ENCODE measurements around the gene ZP1.

Gene ZP1

DNA sequence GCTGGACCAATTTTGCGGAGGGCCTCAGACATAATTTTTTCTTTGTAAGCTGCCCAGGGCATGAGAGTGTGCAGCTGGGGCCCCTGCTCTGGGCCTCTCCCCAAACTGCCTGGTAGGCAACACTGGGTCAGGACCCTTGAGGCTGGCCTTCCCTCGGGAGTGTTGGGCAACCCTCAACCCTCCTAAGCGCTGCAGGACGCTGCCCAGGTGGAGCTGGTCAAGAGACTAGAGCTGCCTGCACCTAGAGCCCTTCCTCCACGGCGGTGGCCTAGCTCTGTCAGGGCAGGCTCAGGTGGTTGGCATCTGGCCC, 56.4 kb downstream of the ZP1 start:
- ChIA-PET POLR2A (interaction anchor here (1.2 to 1.7 kb wide), 2 partner anchors 9 to 18 kb away, joined by 4 to 22 read pairs; partner anchors contain the start of genes PRPF19 and TMEM109), CTCF (interaction anchor here (1.2 kb wide), 1 partner anchor 93 kb away, joined by 3 read pairs; no protein-coding TSS in a partner anchor)
- no peak for TF ChIP-seq SP7 (tag by site-specific recombination; IDR thresholded peaks at IDR 0.05)
- TF ChIP-seq ZFP69B (tag by site-specific recombination; IDR thresholded peaks at IDR 0.05) = no peak
- no peak for TF ChIP-seq ZNF629 (tag by site-specific recombination; IDR thresholded peaks at IDR 0.05)
- TF ChIP-seq KLF7 (tag by site-specific recombination; IDR thresholded peaks at IDR 0.05; ENCODE audit: borderline replicate concordance) = no peak
- TF ChIP-seq, protein P1, sequence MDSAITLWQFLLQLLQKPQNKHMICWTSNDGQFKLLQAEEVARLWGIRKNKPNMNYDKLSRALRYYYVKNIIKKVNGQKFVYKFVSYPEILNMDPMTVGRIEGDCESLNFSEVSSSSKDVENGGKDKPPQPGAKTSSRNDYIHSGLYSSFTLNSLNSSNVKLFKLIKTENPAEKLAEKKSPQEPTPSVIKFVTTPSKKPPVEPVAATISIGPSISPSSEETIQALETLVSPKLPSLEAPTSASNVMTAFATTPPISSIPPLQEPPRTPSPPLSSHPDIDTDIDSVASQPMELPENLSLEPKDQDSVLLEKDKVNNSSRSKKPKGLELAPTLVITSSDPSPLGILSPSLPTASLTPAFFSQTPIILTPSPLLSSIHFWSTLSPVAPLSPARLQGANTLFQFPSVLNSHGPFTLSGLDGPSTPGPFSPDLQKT (IDR thresholded peaks at IDR 0.05; ENCODE audit: borderline replicate concordance, low read depth, low read length) = no peak
- TF ChIP-seq, protein P2, sequence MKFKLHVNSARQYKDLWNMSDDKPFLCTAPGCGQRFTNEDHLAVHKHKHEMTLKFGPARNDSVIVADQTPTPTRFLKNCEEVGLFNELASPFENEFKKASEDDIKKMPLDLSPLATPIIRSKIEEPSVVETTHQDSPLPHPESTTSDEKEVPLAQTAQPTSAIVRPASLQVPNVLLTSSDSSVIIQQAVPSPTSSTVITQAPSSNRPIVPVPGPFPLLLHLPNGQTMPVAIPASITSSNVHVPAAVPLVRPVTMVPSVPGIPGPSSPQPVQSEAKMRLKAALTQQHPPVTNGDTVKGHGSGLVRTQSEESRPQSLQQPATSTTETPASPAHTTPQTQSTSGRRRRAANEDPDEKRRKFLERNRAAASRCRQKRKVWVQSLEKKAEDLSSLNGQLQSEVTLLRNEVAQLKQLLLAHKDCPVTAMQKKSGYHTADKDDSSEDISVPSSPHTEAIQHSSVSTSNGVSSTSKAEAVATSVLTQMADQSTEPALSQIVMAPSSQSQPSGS (tag by site-specific recombination; IDR thresholded peaks at IDR 0.05; ENCODE audit: low read depth) = no peak
- TF ChIP-seq, protein P3, sequence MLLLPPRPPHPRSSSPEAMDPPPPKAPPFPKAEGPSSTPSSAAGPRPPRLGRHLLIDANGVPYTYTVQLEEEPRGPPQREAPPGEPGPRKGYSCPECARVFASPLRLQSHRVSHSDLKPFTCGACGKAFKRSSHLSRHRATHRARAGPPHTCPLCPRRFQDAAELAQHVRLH (tag by site-specific recombination; IDR thresholded peaks at IDR 0.05) = no peak
- no peak overlapping the region for H3K27ac ChIP-seq (ENCODE audit: extremely low read depth, low read depth, low read length)
- peak overlapping the region; percentile 5; the same call in 1 of the 2 replicates for H3K4me3 ChIP-seq (ENCODE audit: low read depth, low read length)
- H3K9me3 ChIP-seq (ENCODE audit: control insufficient read depth, insufficient read depth, low read depth, low read length) = no peaks in the 10 kb centered on the region
- peaks cover 0 to 71% of the 10 kb centered on the region in 2 experiments; a peak in 1 of 3 replicates for H3K36me3 ChIP-seq (ENCODE audit: control insufficient read depth in 2 of 2, insufficient read depth in 1 of 2, low read length in 2 of 2)
- H3K4me1 ChIP-seq (ENCODE audit: control insufficient read depth, insufficient read depth, low read length) = no peaks in the 10 kb centered on the region

DNA sequence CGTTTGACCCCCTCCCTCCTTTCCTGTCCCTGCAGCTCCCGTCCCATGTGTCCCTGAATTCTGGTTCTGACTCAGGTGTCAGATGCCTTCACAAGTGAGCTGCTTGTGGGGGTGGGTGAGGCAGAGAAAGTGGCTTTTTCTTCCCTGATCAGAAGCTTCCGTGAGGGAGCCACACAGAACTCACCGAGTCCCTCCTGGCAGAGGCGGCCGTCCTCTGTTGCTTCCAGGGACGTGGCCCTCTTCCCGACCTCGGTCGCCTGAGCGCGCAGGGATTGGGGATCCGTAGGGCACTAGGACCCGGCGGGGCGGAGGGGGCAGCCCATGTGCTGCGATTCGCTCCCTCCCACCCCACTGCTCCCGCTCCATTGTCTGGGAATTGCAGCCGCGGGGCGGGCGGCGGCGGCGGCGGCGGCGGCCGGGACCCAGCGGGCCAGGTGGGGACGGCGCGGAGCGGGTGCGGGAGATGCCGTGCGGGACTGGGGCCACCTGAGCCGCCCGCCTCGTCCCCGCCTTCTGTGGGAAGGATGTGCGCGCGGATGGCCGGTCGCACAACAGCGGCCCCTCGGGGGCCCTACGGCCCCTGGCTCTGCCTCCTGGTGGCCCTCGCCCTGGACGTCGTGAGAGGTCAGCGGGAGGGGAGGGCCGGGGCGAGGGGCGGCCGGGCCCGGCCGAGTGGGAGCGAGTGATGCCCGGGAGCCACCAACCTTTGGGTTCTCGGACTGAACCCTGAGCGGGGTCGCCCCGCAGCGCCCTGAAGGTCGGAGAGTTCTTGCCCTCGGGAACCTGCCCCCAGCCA, 57.0 kb downstream of the ZP1 start, which contains the start of gene TMEM132A:
Gene TMEM132A, plus strand, starts transcription at position 351 of the 796 bp plus-strand sequence. Its CDS starts 174 bp downstream, at position 525.
- H3K4me3 ChIP-seq (ENCODE audit: low read depth, low read length) = peak within 1 kb of the TSS; percentile 72
- no peaks in the 10 kb centered on the region for H3K4me1 ChIP-seq (ENCODE audit: control insufficient read depth, insufficient read depth, low read length)
- ChIA-PET POLR2A (interaction anchor here (1.2 to 1.7 kb wide), 2 partner anchors 10 to 18 kb away, joined by 4 to 22 read pairs; partner anchors contain the start of genes PRPF19 and TMEM109), CTCF (interaction anchor here (1.2 kb wide), 1 partner anchor 94 kb away, joined by 3 read pairs; no protein-coding TSS in a partner anchor)
- H3K27ac ChIP-seq (ENCODE audit: extremely low read depth, low read depth, low read length) = peak within 1 kb of the TSS; percentile 46; the same call in 1 of the 2 replicates
- H3K36me3 ChIP-seq (ENCODE audit: control insufficient read depth in 2 of 2, insufficient read depth in 1 of 2, low read length in 2 of 2) = peaks cover 0 to 72% of the 10 kb centered on the region in 2 experiments; a peak in 1 of 3 replicates
- H3K9me3 ChIP-seq (ENCODE audit: control insufficient read depth, insufficient read depth, low read depth, low read length) = no peaks in the 10 kb centered on the region
- 0 out of 2 replicates have a peak, but pooled peaks have one; percentile 19 for TF ChIP-seq ZNF2 (tag by site-specific recombination; IDR thresholded peaks at IDR 0.05)
- TF ChIP-seq ZNF335 (tag by site-specific recombination; conservative IDR thresholded peaks at IDR 0.05) = peak; percentile 60
- TF ChIP-seq, protein P4, sequence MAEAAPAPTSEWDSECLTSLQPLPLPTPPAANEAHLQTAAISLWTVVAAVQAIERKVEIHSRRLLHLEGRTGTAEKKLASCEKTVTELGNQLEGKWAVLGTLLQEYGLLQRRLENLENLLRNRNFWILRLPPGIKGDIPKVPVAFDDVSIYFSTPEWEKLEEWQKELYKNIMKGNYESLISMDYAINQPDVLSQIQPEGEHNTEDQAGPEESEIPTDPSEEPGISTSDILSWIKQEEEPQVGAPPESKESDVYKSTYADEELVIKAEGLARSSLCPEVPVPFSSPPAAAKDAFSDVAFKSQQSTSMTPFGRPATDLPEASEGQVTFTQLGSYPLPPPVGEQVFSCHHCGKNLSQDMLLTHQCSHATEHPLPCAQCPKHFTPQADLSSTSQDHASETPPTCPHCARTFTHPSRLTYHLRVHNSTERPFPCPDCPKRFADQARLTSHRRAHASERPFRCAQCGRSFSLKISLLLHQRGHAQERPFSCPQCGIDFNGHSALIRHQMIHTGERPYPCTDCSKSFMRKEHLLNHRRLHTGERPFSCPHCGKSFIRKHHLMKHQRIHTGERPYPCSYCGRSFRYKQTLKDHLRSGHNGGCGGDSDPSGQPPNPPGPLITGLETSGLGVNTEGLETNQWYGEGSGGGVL (tag by site-specific recombination; IDR thresholded peaks at IDR 0.05) = peak; percentile 89
- peak; percentile 30; the same call in 1 of the 2 replicates for TF ChIP-seq SP3 (tag by site-specific recombination; IDR thresholded peaks at IDR 0.05)
- 0 out of 2 replicates have a peak, but pooled peaks have one; percentile 17 for TF ChIP-seq GLIS1 (tag by site-specific recombination; IDR thresholded peaks at IDR 0.05)
- peak; percentile 64; the same call in 1 of the 2 replicates for TF ChIP-seq KLF8 (tag by site-specific recombination; IDR thresholded peaks at IDR 0.05)
- peak; percentile 53 for TF ChIP-seq ZXDB (tag by site-specific recombination; IDR thresholded peaks at IDR 0.05)
- TF ChIP-seq, protein P5, sequence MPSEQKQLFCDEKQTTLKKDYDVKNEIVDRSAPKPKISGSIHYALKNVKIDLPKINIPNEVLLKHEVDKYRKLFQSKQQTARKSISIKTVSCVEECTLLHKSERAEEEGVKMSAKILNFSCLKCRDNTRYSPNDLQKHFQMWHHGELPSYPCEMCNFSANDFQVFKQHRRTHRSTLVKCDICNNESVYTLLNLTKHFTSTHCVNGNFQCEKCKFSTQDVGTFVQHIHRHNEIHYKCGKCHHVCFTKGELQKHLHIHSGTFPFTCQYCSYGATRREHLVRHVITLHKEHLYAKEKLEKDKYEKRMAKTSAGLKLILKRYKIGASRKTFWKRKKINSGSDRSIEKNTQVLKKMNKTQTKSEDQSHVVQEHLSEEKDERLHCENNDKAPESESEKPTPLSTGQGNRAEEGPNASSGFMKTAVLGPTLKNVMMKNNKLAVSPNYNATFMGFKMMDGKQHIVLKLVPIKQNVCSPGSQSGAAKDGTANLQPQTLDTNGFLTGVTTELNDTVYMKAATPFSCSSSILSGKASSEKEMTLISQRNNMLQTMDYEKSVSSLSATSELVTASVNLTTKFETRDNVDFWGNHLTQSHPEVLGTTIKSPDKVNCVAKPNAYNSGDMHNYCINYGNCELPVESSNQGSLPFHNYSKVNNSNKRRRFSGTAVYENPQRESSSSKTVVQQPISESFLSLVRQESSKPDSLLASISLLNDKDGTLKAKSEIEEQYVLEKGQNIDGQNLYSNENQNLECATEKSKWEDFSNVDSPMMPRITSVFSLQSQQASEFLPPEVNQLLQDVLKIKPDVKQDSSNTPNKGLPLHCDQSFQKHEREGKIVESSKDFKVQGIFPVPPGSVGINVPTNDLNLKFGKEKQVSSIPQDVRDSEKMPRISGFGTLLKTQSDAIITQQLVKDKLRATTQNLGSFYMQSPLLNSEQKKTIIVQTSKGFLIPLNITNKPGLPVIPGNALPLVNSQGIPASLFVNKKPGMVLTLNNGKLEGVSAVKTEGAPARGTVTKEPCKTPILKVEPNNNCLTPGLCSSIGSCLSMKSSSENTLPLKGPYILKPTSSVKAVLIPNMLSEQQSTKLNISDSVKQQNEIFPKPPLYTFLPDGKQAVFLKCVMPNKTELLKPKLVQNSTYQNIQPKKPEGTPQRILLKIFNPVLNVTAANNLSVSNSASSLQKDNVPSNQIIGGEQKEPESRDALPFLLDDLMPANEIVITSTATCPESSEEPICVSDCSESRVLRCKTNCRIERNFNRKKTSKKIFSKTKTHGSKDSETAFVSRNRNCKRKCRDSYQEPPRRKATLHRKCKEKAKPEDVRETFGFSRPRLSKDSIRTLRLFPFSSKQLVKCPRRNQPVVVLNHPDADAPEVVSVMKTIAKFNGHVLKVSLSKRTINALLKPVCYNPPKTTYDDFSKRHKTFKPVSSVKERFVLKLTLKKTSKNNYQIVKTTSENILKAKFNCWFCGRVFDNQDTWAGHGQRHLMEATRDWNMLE (tag by site-specific recombination; conservative IDR thresholded peaks at IDR 0.05; ENCODE audit: low read depth) = no peak
- TF ChIP-seq GFI1B (tag by site-specific recombination; IDR thresholded peaks at IDR 0.05) = 0 out of 2 replicates have a peak, but pooled peaks have one; percentile 13
- peak; percentile 86 for TF ChIP-seq ZNF24 (tag by site-specific recombination; IDR thresholded peaks at IDR 0.05)
- TF ChIP-seq, protein P6, sequence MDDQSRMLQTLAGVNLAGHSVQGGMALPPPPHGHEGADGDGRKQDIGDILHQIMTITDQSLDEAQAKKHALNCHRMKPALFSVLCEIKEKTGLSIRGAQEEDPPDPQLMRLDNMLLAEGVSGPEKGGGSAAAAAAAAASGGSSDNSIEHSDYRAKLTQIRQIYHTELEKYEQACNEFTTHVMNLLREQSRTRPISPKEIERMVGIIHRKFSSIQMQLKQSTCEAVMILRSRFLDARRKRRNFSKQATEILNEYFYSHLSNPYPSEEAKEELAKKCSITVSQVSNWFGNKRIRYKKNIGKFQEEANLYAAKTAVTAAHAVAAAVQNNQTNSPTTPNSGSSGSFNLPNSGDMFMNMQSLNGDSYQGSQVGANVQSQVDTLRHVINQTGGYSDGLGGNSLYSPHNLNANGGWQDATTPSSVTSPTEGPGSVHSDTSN (CRISPR knock-in tag; IDR thresholded peaks at IDR 0.05) = peak; percentile 74
- peak; percentile 92; the same call in 1 of the 2 replicates for TF ChIP-seq TRIM28 (IDR thresholded peaks at IDR 0.05; ENCODE audit: borderline replicate concordance, low read length)
- TF ChIP-seq ZNF324 (tag by site-specific recombination; IDR thresholded peaks at IDR 0.05) = 0 out of 2 replicates have a peak, but pooled peaks have one; percentile 27
- TF ChIP-seq GLIS2 (tag by site-specific recombination; IDR thresholded peaks at IDR 0.05) = 0 out of 2 replicates have a peak, but pooled peaks have one; percentile 35
- TF ChIP-seq ZNF558 (tag by site-specific recombination; IDR thresholded peaks at IDR 0.05) = no peak

Data from HEK293 (cell line).